HEK293 (cell line): Measurements from ENCODE around the gene EXD3.

ENCODE experiments used
- CTCF ChIA-PET: fragments of 350-600 bp; formaldehyde crosslinking; extraction: SDS; loops from one replicate; lab custom pipeline; 2021; ENCODE audit warnings: antibody characterized with exemption; lab: Yijun Ruan, JAX
- POLR2A ChIA-PET: fragments of 300-600 bp; formaldehyde crosslinking; extraction: SDS; loops from one replicate; lab custom pipeline; 2020; ENCODE audit warnings: antibody characterized with exemption, inconsistent platforms; lab: Yijun Ruan, JAX
- H3K27ac ChIP-seq: fragments of 200-500 bp; sonication (Bioruptor generic); 2 replicates; pipeline ENCODE4 v1.5.1; 2014; ENCODE audit warnings: low read depth, low read length, control low read depth, inconsistent platforms; ENCODE audit errors: extremely low read depth
- H3K36me3 ChIP-seq, 2 experiments: fragments of 200-500 bp in 1 of 2; sonication (Bioruptor generic) in 1 of 2; 1 replicate in 1 of 2; 2 replicates in 1 of 2; pipeline ENCODE4 v1.5.1; 2014 to 2017; ENCODE audit warnings: inconsistent platforms in 2 of 2, low read length in 2 of 2; ENCODE audit not compliant: control insufficient read depth in 2 of 2, insufficient read depth in 1 of 2
- H3K4me1 ChIP-seq: fragments of 200-500 bp; sonication (Bioruptor generic); 2 replicates; pipeline ENCODE4 v1.5.1; 2014; ENCODE audit warnings: mild to moderate bottlenecking, low read length, inconsistent platforms; ENCODE audit not compliant: control insufficient read depth, insufficient read depth
- H3K4me3 ChIP-seq: 2 replicates; pipeline ENCODE4 v1.5.1; 2011; ENCODE audit warnings: low read depth, mild to moderate bottlenecking, control low read depth, low read length, moderate library complexity
- H3K9me3 ChIP-seq: fragments of 200-500 bp; sonication (Bioruptor generic); 2 replicates; pipeline ENCODE4 v1.5.1; 2014; ENCODE audit warnings: low read depth, low read length, inconsistent platforms; ENCODE audit not compliant: control insufficient read depth, insufficient read depth
- EGR2 ChIP-seq: fragments of 450-650 bp; formaldehyde crosslinking; IDR thresholded peaks from 2 replicates; pipeline ENCODE4 v1.5.1; 2016; ENCODE audit warnings: low read depth, missing biosample characterization, missing genetic modification characterization
- GLIS1 ChIP-seq: fragments of 450-650 bp; formaldehyde crosslinking; IDR thresholded peaks from 2 replicates; pipeline ENCODE4 v1.5.1; 2016; ENCODE audit warnings: missing biosample characterization, missing genetic modification characterization
- HOXA7 ChIP-seq: sonication (generic); formaldehyde crosslinking; IDR thresholded peaks from 2 replicates; pipeline ENCODE4 v1.8.1; 2022; ENCODE audit warnings: missing genetic modification reagents, borderline replicate concordance
- HOXC10 ChIP-seq: sonication (generic); formaldehyde crosslinking; IDR thresholded peaks from 2 replicates; pipeline ENCODE4 v1.8.1; 2023; ENCODE audit warnings: mild to moderate bottlenecking, missing genetic modification reagents
- KLF1 ChIP-seq: fragments of 450-650 bp; formaldehyde crosslinking; IDR thresholded peaks from 2 replicates; pipeline ENCODE4 v1.5.1; 2016; ENCODE audit warnings: missing biosample characterization, missing genetic modification characterization
- PRDM10 ChIP-seq: fragments of 450-650 bp; formaldehyde crosslinking; IDR thresholded peaks from 2 replicates; pipeline ENCODE4 v1.5.1; 2016; ENCODE audit warnings: missing biosample characterization, missing genetic modification characterization
- PRDM4 ChIP-seq: fragments of 450-650 bp; formaldehyde crosslinking; IDR thresholded peaks from 2 replicates; pipeline ENCODE4 v1.5.1; 2017; ENCODE audit warnings: missing biosample characterization, missing genetic modification characterization
- SCRT1 ChIP-seq: fragments of 450-650 bp; formaldehyde crosslinking; IDR thresholded peaks from 2 replicates; pipeline ENCODE4 v1.5.1; 2016; ENCODE audit warnings: missing biosample characterization, missing genetic modification characterization, borderline replicate concordance
- ZBTB20 ChIP-seq: fragments of 450-650 bp; formaldehyde crosslinking; IDR thresholded peaks from 2 replicates; pipeline ENCODE4 v1.5.1; 2016; ENCODE audit warnings: missing biosample characterization, missing genetic modification characterization
- ZNF132 ChIP-seq: fragments of 450-650 bp; formaldehyde crosslinking; IDR thresholded peaks from 2 replicates; pipeline ENCODE4 v1.5.1; 2017; ENCODE audit warnings: missing biosample characterization, missing genetic modification characterization, borderline replicate concordance
- ZNF140 ChIP-seq: fragments of 450-650 bp; formaldehyde crosslinking; IDR thresholded peaks from 2 replicates; pipeline ENCODE4 v1.5.1; 2016; ENCODE audit warnings: missing biosample characterization, missing genetic modification characterization
- ZNF223 ChIP-seq: fragments of 450-650 bp; formaldehyde crosslinking; IDR thresholded peaks from 2 replicates; pipeline ENCODE4 v1.5.1; 2016; ENCODE audit warnings: missing biosample characterization, missing genetic modification characterization
- ZNF248 ChIP-seq: fragments of 450-650 bp; formaldehyde crosslinking; IDR thresholded peaks from 2 replicates; pipeline ENCODE4 v1.5.1; 2017; ENCODE audit warnings: missing biosample characterization, missing genetic modification characterization
- ZNF311 ChIP-seq: fragments of 450-650 bp; formaldehyde crosslinking; IDR thresholded peaks from 2 replicates; pipeline ENCODE4 v1.5.1; 2017; ENCODE audit warnings: missing biosample characterization, missing genetic modification characterization, borderline replicate concordance
- ZNF362 ChIP-seq: fragments of 450-650 bp; formaldehyde crosslinking; IDR thresholded peaks from 2 replicates; pipeline ENCODE4 v1.5.1; 2016; ENCODE audit warnings: missing biosample characterization, missing genetic modification characterization
- ZNF555 ChIP-seq: fragments of 450-650 bp; formaldehyde crosslinking; conservative IDR thresholded peaks from 2 replicates; pipeline ENCODE4 v1.5.1; 2017; ENCODE audit warnings: missing biosample characterization, mild to moderate bottlenecking, missing genetic modification characterization, inconsistent platforms
- ZNF791 ChIP-seq: fragments of 450-650 bp; formaldehyde crosslinking; IDR thresholded peaks from 2 replicates; pipeline ENCODE4 v1.5.1; 2016; ENCODE audit warnings: missing biosample characterization, missing genetic modification characterization
- TF ChIP-seq, protein P1 (sequence below): fragments of 450-650 bp; formaldehyde crosslinking; IDR thresholded peaks from 2 replicates; pipeline ENCODE4; 2016; ENCODE audit warnings: missing biosample characterization, missing genetic modification characterization

EXD3 gene

DNA sequence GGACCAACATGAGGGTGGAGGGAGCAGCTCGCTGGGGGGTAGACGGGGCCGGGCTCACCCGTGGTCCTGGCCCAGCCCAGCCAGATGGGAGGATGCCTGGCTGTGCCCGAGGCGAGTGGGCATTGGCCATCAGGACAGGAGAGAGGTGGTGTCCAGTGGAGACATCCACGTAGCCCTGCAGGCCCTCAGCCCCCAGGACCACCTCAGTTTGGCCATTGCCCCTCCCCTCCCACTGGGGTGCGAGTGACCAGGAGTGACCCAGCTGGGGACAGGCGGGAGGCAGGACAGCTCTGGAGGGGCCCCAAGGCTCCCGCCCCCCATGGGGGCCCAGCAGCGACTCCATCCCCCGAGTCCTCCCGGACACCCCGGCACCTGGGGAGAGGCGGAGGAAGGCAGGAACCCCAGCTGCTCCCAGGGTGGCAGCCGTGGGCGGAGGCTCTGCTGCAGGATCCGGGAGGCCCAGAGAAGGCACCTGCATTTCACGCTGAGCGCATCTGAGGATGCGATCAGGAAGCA, 8.5 kb upstream of the EXD3 start (continued):
- TF ChIP-seq KLF1 (no peak), GLIS1 (tag by site-specific recombination) (peak; percentile 43), ZNF140 (tag by site-specific recombination) (no peak), ZNF223 (tag by site-specific recombination) (no peak), HOXA7 (CRISPR knock-in tag) (no peak), SCRT1 (tag by site-specific recombination) (no peak), ZNF362 (tag by site-specific recombination) (no peak), HOXC10 (CRISPR knock-in tag) (no peak), ZNF132 (tag by site-specific recombination) (no peak), EGR2 (0 out of 2 replicates have a peak, but pooled peaks have one; percentile 4), PRDM4 (tag by site-specific recombination) (no peak), ZBTB20 (no peak), ZNF311 (tag by site-specific recombination) (no peak), ZNF791 (tag by site-specific recombination) (no peak), ZNF555 (tag by site-specific recombination) (no peak)
- TF ChIP-seq, protein P1, sequence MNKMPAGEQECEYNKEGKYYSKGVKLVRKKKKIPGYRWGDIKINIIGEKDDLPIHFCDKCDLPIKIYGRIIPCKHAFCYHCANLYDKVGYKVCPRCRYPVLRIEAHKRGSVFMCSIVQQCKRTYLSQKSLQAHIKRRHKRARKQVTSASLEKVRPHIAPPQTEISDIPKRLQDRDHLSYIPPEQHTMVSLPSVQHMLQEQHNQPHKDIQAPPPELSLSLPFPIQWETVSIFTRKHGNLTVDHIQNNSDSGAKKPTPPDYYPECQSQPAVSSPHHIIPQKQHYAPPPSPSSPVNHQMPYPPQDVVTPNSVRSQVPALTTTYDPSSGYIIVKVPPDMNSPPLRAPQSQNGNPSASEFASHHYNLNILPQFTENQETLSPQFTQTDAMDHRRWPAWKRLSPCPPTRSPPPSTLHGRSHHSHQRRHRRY (tag by site-specific recombination): no peak
- TF ChIP-seq, all 188 proteins: peak for 5

DNA sequence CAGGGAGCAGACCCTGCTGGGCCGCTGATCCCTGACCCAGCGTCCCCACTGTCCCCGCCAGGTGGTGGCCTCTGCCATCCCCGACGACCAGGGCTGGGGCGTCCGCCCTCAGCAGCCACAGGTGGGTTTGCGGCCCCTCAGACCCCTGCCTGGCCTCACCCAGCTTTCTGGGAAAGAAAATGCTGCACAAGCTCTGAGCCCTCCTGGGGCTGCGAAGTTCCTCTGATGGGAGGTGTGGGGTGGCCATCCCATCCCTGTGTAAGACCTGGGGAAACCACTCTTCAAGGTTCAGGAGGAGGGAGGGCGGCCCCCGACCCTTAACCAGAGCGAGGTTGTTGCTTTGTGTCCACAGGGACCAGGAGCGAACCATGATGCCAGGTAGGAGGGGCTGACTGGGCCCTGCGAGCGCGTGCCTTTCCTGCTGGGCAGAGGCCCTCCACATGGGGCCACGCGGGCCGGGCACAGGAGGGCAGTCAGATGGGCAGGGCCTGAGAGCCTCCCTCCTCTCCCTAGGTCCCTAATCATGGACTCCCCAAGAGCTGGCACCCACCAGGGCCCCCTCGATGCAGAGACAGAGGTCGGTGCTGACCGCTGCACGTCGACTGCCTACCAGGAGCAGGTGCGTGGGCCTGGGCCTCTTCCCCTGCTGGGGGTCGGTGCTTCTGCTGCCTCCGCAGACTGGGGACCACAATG, 7.9 kb upstream of the EXD3 start:
- TF ChIP-seq PRDM10 (tag by site-specific recombination): peak; percentile 67
- TF ChIP-seq ZNF248: no peak
- no peaks in the 10 kb centered on the region for H3K9me3 ChIP-seq
- no peaks in the 10 kb centered on the region for H3K4me1 ChIP-seq
- H3K4me3 ChIP-seq: no peak overlapping the region
- no peaks in the 10 kb centered on the region; a peak in 1 of 3 replicates for H3K36me3 ChIP-seq
- ChIA-PET CTCF (interaction anchor here (0.6 to 2.8 kb wide), 5 partner anchors 12 to 144 kb away, joined by 3 to 13 read pairs (median 3); no protein-coding TSS in a partner anchor), POLR2A (interaction anchor here (1.0 kb wide), 1 partner anchor 230 kb away, joined by 3 read pairs; the partner anchor contains the start of gene TPRN)
- H3K27ac ChIP-seq: no peak overlapping the region
